ENCODE data around the gene ZSWIM4. TPM values are rescaled to one million over a fixed set of nuclear protein-coding genes. Genes with fewer than 3 reads are reported as not detected.
A peak's percentile ranks its signal among the peaks of the same experiment; 100 is the strongest.

ZSWIM4 gene
- total RNA-seq, 2 donors from 2014 or later = 3.4 to 12.5 TPM

- peak; percentile 50 to 65 (median 52) for DNase-seq
- no peaks in the 10 kb centered on the region for H3K4me1 ChIP-seq
These were observed 9.8 kb downstream of the ZSWIM4 start for GRCh38 chr19:13804830-13805683.

GRCh38 chr19:13806728-13807127, 11.5 kb downstream of the ZSWIM4 start:
- no peak overlapping the region for H3K27ac ChIP-seq
- H3K4me1 ChIP-seq = no peaks in the 10 kb centered on the region
- intact Hi-C loops (cut with DNase I) = no loop called here
- H3K9me3 ChIP-seq = no peaks in the 10 kb centered on the region
- no peak for DNase-seq
- WGBS, 2 donors = 95 to 97% methylated on average over 3 of the region's 3 CpGs
- no peak overlapping the region for H3K4me3 ChIP-seq
- TF ChIP-seq, protein P1, sequence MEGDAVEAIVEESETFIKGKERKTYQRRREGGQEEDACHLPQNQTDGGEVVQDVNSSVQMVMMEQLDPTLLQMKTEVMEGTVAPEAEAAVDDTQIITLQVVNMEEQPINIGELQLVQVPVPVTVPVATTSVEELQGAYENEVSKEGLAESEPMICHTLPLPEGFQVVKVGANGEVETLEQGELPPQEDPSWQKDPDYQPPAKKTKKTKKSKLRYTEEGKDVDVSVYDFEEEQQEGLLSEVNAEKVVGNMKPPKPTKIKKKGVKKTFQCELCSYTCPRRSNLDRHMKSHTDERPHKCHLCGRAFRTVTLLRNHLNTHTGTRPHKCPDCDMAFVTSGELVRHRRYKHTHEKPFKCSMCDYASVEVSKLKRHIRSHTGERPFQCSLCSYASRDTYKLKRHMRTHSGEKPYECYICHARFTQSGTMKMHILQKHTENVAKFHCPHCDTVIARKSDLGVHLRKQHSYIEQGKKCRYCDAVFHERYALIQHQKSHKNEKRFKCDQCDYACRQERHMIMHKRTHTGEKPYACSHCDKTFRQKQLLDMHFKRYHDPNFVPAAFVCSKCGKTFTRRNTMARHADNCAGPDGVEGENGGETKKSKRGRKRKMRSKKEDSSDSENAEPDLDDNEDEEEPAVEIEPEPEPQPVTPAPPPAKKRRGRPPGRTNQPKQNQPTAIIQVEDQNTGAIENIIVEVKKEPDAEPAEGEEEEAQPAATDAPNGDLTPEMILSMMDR (IDR thresholded peaks at IDR 0.05) = no peak
- no peak for TF ChIP-seq POLR2A (IDR thresholded peaks at IDR 0.05)
- H3K36me3 ChIP-seq (replicated peaks in 1 of 2; ENCODE audit: insufficient read depth in 1 of 2, low read depth in 2 of 2) = no peaks in the 10 kb centered on the region
- ATAC-seq = no peak
- H3K27me3 ChIP-seq = no peaks in the 10 kb centered on the region

More at GRCh38 chr19:13804830-13805683, 9.8 kb downstream of the ZSWIM4 start:
- 68 to 87% methylated on average over 13 to 33 of the region's 35 CpGs for WGBS, 2 donors
- intact Hi-C loops (cut with DNase I) = no loop called here
- H3K4me3 ChIP-seq = no peak overlapping the region
- TF ChIP-seq POLR2A (IDR thresholded peaks at IDR 0.05) = no peak
- TF ChIP-seq, protein P1 (IDR thresholded peaks at IDR 0.05) = peak; percentile 14 to 64 (median 44)
- peak; percentile 56 for ATAC-seq
- H3K9me3 ChIP-seq = no peaks in the 10 kb centered on the region
- H3K27ac ChIP-seq = no peak overlapping the region
- H3K27me3 ChIP-seq = no peaks in the 10 kb centered on the region
- no peaks in the 10 kb centered on the region for H3K36me3 ChIP-seq (replicated peaks in 1 of 2; ENCODE audit: insufficient read depth in 1 of 2, low read depth in 2 of 2)

- H3K9me3 ChIP-seq = no peaks in the 10 kb centered on the region
- ATAC-seq (no peak), DNase-seq (no peak)
- H3K4me3 ChIP-seq = no peak overlapping the region
- no peak for TF ChIP-seq POLR2A (IDR thresholded peaks at IDR 0.05)
- TF ChIP-seq, protein P1 (IDR thresholded peaks at IDR 0.05) = no peak
- H3K36me3 ChIP-seq (replicated peaks in 1 of 2; ENCODE audit: insufficient read depth in 1 of 2, low read depth in 2 of 2) = no peaks in the 10 kb centered on the region
- H3K27ac ChIP-seq = no peak overlapping the region
- H3K4me1 ChIP-seq = no peaks in the 10 kb centered on the region
- WGBS, 2 donors = 90% methylated on average over 3 of the region's 3 CpGs
- no peaks in the 10 kb centered on the region for H3K27me3 ChIP-seq
- intact Hi-C loops (cut with DNase I) = no loop called here
These were observed 12.3 kb downstream of the ZSWIM4 start for GRCh38 chr19:13807421-13808021.

DNA sequence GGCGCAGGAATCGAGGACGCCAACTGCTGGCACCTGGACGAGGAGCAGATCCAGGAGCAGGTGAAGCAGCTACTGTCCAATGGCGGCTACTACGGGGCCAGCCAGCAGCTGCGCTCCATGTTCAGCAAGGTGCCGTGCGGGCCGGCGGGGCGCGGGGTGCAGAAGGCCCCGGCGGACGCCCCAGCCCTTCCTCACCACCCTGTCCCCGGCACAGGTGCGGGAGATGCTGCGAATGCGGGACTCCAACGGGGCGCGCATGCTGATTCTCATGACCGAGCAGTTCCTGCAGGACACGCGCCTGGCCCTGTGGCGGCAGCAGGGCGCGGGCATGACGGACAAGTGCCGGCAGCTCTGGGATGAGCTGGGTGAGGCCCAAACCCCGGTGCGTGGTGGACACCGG, 13.6 kb downstream of the ZSWIM4 start:
- WGBS, 2 donors = 95 to 96% methylated on average over 29 to 34 of the region's 34 CpGs
- Histone ChIP-seq H3K4me3 (no peak overlapping the region), H3K36me3 (replicated peaks in 1 of 2; ENCODE audit: insufficient read depth in 1 of 2, low read depth in 2 of 2) (no peaks in the 10 kb centered on the region), H3K27ac (no peak overlapping the region), H3K9me3 (no peaks in the 10 kb centered on the region), H3K27me3 (no peaks in the 10 kb centered on the region), H3K4me1 (no peaks in the 10 kb centered on the region)
- DNase-seq = no peak
- intact Hi-C loops (cut with DNase I) = no loop called here
- no peak for TF ChIP-seq POLR2A (IDR thresholded peaks at IDR 0.05)
- TF ChIP-seq, protein P1 (IDR thresholded peaks at IDR 0.05) = no peak
- ATAC-seq = no peak
